A549 treated with AZD2906 at 1 μM for 4 hours (cell line): Measurements from ENCODE around the gene TACC2. TPM values are rescaled to one million over a fixed set of nuclear protein-coding genes. Genes with fewer than 3 reads are reported as not detected.

Experiments used
- total RNA-seq: library from RNA; stranded (reverse); fragments of 200-300 nt; extraction: Qiagen RNA extraction; gene quantifications from 5 replicates; pipeline ENCODE4 v1.2.3, GENCODE V29; 2022

TACC2 gene
- total RNA-seq, result 72.9 to 79.8 TPM (median 76.2 TPM) in 5 replicates

GRCh38 chr10:121988361-121989324 lies at the start of gene TACC2:
Gene TACC2, plus strand, starts transcription at chr10:121989163. Its CDS starts 32,819 bp downstream, at chr10:122021982.

GRCh38 chr10:121974535-121975294 lies 14.2 kb upstream of the TACC2 start, which contains the start of gene NSMCE4A:
Gene NSMCE4A, minus strand, starts transcription at chr10:121975217. Its CDS starts 52 bp downstream, at chr10:121975165.

GRCh38 chr10:122271076-122271475 lies 282.1 kb downstream of the TACC2 start, which contains the start of gene BTBD16:
Gene BTBD16, plus strand, starts transcription at chr10:122271296. Its CDS starts 3,786 bp downstream, at chr10:122275082.

Other genes with a start within 250 kb of the TACC2 start
- 15.7 to 25.1 TPM (median 18.5 TPM) in 5 replicates for gene ATE1, start 61.1 kb upstream of the TACC2 start, total RNA-seq
- 54.3 to 59.5 TPM (median 57.4 TPM) in 5 replicates for gene NSMCE4A, start 13.9 kb upstream of the TACC2 start, total RNA-seq